GM18907 (cell line): ENCODE data around the gene TOP1.
A peak's percentile ranks its signal among the peaks of the same experiment; 100 is the strongest.

Experiments used
- ATAC-seq: cut with Tn5 transposase; IDR thresholded peaks from one replicate; pipeline ENCODE4 v1.9.1; 2021; ENCODE audit warnings: mild to moderate bottlenecking, moderate library complexity; ENCODE audit not compliant: unreplicated experiment

The TOP1 gene

DNA sequence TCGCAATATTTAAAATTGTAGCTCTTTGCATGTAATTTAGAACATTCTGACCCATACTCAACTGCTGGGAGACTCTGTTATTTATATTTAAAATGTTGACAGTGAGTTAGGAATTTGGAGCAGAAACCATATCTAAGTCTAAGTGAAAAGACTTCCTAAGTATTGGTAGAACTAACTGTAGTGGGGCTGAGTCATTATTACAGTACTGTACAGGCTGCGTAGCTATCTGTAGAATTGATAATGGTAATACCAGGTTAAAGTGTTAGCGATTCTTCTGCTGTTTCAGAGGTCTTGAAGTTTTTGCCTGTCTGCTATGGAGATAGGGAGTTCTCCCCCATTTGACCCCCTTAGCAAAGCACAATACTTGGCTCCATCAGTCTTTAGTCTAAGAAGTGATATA, 3.6 kb downstream of the TOP1 start:
- no peak for ATAC-seq

DNA sequence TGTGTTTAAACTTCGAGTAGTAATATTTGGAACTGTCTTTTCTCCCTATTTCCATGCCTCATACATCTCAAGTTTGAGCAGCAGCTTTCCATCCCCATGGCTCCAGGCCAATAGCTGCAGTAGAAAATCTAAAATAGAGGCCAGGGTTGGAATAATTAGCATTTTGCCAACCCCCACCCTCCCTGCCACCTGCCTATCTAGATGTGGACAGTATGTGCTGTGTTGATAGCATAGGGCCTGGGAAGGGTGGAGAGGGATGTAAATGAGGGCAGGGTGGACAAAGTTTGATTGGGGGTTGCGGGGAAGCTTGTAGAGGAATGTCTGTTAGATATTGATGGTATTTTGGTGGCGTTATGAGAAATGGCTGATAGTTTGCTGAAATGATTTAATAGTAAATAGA, 5.6 kb downstream of the TOP1 start:
- no peak for ATAC-seq

DNA sequence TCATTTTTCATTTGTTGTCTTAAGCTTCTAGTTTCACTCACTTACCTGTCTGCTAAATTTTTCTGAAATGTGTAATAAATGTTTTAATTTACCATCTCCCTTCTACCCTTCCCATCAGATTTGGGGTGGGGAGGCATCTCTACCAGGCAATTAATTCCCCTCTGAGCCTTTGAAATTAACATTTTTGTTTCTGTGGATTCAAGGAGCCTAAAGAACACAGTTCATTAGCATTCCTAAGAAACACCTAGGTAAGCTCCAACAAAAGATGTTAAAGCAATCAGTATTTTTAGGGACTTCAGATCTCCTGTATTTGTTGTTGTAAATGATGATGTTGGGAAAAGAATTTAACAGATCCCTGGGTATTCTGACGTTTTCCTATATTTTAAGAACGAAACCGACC, 6.6 kb downstream of the TOP1 start:
- no peak for ATAC-seq

DNA sequence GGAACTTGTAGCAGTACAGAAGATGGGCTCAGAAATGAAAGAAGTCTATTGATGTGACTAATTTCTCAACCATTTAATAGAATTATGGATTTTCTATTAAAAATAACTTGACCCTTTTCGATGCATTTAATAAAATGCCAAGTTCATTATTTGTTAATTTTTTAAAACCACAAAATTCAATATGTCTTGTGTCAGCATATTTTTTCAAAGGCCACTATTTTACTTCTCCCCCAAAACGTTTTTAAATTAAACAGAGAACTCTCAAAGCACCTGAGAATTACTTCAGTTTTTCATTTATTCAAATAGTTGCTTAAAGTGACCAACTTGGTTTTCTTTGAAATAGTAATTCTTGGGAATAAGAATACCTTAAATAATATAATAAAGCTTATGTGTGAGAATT, 8.6 kb downstream of the TOP1 start:
- ATAC-seq, result no peak

DNA sequence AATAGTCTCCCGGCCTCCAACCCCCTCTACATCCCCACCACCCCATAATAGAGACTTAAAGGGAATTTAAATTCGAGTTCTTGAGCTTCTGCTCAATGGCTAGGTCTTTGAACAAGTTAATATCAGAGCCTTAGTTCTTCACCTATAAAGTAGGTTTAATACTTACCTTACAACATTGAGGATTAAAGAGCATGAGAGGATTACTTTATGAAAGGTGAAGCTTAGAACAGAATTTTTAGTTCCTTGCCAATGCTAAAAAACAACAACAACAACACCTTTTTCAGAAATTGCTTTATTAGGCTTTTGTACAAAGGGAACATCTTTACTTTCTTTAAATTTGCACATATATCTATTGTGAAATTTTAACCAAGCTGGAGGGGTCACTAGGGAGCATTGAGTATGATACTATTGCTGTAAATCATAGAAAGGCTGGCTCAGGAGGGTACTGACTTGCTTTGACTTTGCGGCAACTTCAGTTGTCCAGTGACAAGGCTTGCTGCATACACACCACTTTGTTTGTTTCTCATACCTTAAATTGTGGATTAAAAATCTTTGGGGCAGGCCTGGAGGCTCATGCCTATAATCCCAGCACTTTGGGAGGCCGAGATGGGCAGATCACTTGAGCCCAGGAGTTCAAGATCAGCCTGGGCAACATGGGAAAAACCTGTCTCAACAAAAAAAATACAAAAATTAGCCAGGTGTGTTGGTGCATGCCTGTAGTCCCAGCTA, 9.7 kb downstream of the TOP1 start:
- ATAC-seq, result peak; percentile 12

DNA sequence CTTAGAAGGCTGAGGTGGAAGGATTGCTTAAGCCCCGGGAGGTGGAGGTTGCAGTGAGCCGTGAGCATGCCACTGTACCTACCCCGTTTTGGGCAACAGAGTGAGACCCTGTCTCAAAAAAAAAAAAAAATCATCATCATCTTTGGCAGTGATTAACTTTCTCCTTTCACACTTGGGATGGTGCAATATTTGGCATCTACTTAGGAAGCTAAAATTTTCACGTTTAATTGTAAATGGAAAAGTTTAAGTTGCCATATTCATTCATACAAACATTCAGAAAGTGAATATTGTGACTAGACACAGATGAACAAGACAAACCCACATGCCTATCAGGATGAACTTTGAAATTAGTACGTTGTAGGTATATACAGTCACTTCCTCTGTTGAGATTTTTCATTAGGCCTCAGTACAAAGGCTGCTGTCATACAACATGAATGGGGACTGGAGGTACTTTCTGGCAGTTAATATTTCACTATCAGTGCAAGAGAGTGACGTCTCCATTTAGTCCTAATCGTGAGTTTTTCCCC, 10.3 kb downstream of the TOP1 start:
- ATAC-seq, result peak; percentile 78

DNA sequence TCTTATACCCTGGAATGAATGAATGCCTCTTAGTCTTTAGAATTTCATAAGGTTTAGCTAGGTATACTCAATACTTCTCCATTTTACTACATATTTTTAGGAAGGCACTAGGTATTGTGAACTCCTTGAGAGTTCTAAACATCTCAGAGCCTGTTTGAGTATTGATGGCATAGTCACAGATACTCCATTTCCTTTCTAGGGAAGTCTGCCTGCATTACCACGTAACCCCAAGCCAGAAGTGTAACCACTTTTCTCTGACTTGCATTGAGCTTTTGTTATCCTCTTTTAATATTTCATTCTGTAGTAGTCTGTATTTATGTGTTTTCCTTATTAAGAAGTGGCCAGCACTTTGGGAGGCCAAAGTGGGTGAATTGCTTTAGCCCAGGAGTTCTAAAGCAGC, 12.2 kb downstream of the TOP1 start:
- ATAC-seq, result no peak

DNA sequence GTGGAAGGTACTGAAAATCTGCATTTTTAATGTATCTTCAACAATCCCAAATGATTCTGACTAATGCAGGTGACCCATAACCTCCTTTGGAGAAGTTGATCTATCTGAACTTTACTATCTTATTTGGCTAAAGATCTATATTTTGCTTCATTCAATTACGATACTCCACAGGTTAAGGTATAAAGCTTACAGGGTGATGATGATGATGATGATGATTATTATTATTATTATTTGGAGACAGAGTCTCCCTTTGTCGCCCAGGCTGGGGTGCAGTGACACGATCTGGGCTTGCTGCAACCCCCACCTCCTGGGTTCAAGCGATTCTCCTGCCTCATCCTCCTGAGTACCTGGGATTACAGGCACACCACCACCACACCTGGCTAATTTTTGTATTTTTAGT, 13.1 kb downstream of the TOP1 start:
- ATAC-seq, result no peak

DNA sequence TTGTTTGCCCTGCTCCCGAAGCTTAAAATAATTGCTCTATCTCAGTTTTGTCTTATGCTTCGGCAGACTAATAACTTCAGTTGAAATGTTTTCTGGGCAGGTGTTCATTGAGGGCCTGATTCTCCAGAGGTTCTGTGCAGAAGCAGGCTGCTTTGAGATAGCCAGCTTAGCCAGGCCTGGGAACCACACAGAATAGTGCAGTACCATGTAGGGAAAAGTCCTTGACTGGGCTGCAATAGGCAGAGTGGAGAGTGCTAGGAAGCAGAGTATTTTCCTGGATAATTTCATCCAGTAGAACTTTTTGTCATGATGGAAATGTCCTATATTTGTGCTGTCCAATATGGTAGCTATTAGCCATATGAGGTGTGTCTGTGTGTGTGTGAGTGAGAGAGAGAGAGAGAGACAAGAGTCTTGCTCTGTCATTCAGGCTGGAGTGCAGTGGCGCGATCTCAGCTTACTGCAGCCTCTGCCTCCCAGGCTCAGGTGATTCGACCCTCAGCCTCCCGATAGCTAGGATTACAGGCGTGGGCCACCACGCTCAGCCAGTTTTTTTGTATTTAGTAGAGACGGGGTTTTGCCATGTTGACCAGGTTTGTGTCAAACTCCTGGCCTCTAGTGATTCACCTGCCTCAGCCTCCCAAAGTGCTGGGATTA, 15.9 kb downstream of the TOP1 start:
- no peak for ATAC-seq

DNA sequence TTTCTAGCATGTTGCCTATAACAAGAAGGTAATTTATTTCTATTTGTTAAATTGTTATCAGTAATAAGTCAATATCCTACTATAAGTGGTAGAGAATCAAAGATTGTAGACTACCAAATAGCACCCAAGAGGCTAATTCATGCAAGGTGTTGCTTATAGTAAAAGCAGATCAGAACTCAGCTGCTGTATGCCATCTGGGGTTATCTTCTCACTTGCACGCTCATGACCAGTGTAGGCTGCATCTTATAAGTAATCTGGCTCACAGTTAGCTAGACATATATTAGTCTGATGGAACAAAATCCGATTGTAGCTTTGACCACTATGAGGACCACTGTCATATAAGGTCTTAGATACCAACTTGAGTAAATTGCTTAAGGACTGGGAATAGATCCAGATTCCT, 17.0 kb downstream of the TOP1 start:
- no peak for ATAC-seq

DNA sequence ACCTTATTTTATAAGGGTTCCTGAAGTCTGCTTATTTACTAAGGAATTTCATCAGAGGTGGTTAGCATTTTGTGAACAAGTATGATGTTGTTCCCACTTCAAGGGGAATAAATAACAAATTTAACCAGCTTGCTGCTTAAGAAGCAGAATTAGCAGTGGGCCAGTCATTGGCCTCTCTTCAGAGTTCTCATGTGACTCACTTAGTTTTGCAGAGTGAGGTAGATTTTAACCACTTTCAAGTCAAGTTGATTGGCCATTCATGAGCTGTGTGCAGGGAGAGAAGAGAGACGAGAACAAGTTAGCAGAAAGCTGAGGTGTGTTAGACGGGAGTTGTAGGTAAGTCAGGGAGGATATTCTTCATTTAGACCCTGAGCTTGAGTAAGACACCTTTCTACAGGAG, 18.1 kb downstream of the TOP1 start:
- no peak for ATAC-seq

DNA sequence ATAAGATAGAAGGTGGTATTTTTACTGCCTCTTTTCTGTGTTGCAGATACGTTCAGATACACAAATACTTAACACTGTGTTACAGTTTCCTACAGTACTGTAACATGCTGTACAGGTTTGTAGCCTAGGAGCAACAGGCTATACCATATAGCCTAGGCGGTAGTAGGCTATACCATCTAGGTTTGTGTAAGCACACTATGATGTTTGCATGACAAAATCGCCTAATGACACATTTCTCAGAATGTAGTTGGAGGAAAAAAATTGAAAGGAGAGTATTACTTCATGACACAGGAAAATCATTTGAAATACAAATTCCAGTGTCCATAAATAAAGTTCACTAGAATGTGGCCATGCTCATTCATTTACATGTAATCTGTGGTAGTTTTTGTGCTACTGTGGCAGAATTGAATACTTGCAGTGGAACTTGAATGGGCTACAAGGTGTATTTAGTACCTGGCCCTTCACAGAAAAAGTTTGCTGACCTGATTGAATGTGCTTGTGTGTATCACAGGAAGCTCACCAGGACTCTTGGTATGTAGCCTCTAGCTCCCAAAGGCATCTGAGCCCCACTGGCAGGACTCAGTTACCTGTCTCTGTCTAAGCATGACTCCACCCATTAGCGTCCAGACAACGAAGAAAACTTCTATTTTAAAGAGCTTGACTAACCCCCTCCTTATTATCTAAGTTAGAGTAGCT, 18.8 kb downstream of the TOP1 start:
- no peak for ATAC-seq

DNA sequence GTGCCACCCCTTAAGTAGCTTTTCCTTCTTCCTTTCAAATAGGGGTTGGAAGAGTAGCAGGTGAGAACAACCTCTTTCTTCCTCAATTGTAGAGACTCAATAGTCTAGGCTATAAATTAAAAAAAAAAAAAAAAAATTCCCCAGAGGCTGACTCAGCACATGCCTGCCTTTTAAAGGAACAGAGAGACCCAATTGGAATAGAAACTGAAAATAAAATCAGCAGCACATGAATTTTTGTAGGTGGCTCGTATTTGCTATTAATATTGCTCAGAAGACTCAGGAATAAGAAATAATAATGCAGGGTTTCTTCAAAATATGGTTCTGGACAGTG, 19.3 kb downstream of the TOP1 start:
- ATAC-seq, result no peak

DNA sequence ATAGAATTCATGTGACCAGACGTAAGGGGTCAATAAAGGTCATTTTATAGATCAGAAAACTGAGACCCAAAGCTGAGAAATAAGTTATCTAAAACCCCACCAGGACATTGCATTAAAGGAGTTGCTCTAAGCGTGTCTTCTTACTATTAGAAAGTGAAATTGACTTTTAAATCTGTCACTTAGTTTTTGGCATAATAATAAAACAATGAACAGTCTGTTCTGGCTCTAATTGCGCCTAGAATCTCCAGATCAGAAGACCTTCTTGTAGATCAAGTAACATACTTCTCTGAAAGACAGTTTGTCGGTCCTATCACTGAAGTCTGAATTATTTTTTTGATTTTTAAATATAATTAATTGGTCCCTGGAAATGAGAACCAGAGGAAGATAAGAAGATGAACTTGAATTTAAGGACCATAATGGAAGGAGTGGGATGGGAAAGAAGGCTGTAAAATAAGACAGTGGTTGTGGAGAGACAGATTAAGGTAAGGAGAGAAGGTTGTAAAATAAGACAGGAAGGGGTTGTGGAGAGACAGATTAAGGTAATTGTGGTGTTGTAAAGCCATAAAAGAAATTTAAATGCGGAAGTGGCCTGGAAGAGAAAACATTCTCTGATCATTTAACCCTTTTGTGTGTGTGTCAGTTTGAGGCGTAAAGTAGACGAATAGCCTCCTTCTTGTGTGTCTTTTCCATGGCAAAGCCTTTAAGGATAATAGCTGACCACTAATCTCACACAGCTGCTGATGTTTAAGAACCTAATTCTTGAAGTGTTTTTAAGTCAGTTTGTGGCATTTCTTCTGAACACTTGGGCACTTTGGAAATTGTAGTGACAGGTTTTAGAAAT, 20.1 kb downstream of the TOP1 start:
- ATAC-seq, result no peak

DNA sequence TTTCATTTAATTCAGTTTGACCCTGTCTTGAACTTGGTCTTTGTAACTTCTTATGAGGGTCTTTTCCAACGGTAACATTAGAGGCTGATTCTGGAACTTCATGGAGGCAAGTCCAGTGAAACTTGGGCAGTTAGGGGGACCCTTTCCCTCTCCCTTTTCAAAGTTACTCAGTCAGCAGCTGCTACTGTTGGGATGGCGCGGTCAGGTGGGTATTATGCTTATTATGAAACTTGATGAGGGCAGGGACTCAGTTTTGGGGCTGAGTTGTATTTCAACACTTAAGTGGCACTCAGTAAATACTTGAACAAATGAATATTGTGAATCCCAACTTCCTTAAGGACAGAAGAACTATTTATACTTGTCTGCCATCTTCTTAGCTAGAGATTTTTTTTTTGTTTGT, 20.8 kb downstream of the TOP1 start:
- no peak for ATAC-seq

DNA sequence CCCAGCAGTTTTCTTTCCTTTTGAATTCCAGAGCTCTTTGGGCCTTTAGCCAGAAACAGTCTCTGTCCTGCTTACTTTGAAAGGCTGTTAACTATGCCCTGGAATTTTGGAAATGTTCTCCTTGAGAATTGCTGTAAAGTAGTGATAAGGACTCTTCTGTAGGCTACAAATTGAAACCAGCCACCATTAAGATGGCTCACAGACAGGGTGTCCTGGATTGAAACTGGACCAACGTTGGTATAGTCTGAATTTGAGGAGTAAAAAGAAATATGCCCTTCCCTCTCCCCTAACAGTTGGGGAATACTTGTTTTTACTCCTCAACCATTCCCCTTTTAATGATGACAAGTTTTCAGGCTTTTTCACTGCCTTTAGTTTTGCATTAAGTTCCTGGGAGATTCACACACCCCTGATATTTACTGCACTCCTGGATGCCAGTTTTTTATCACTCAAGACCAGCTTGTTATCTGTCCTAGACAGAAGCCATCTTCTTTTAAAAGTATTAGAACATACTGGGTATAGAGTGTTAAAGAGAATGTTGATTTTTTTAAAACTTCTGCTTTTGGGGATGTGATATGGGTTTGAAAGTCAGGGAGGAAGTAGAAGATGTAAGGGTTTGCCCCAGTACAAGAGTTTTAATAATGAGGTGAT, 21.9 kb downstream of the TOP1 start:
- ATAC-seq, result no peak

DNA sequence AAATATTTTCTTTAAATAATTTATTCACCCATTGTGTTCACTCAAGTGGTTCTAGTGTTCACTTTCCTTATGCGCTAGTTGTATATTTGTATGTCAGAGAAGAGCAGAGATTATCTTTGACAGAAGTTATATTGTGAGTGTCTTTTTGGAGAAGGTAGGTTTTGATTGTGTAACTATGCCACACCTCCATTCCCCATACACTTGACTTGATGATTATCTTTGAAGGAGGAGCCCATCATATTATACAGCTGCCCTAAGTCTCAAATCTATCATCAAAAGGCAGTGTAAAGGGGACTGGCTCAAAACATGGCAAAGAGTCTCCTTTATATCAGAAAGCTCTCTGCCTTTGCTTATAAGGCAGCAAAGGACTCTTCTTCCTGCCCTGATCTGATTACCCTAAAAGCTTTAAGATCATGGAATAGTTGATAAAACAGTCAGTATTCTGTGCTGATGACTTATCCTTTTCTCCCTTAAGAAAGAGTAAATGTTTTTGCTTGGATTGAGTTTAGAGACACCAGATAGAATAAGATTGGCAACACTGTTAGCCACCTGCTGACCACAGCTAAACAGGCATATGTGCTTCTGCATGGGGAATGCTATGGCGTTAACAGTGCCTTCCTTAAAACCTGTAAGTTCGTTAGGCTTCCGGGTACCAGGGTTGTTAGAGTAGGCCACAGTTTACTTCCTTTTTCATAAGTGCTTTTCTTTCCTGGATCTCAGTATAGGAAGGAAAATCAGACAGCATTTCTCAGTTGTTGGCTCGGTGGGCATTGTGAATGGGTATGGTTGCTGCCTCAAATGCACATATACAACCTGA, 22.6 kb downstream of the TOP1 start:
- no peak for ATAC-seq

DNA sequence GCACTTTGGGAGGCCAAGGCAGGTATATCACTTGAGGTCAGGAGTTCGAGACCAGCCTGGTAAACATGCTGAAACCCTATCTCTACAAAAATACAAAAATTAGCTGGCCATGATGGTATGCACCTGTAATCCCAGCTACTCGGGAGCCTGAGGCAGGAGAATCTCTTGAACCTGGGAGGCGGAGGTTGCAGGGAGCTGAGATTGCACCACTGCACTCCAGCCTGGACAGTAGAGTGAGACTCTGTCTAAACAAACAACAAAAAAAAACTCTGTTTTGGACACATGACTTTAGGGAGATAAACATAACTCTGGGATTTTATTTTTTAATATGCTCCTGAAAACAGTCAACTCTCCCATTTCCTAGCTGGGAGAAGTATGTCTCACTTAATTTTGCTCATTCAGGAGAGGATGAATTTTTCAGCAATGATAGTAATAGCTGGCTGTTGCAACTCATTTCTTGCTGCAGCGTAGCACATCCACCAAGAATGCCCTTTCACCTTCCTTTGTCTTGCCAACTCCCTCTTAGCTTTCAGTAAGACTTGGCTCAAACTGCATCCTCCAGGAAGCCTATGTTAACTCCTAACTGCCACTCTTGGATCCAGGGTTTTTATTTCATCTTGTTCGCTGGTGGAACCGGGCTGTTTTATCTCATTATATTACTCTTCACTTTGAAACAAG, 24.3 kb downstream of the TOP1 start:
- no peak for ATAC-seq

DNA sequence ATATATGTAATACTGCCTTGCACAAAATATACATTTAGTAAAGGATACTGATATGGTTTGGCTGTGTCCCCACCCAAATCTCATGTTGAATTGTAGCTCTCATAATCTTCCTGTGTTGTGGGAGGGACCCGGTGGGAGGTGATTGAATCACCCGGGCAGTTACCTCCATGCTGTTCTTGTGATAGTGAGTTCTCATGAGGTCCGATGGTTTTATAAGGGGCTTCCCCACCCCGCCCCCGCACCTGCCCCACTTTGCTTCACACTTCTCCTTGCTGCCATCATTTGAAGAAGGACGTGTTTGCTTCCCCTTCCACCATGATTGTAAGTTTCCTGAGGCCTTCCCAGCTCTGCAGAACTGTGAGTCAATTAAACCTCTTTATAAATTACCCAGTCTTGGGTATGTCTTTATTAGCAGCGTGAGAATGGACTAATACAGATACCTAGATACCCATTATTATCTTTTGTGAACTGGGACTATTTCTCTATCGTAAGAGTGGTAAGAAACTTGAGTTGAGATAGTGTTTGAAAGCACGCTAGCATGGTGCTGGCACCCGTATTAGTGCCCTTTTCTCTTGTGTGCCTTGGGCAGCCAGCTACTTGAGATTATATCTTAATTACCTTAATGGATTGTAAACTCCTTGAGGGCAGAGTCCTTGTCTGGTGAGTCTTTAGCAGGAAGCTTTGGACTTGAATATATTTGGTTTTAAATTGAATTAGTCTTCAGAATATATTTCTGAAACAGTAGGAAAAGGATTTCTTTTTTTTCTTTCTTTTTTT, 25.6 kb downstream of the TOP1 start:
- ATAC-seq, result no peak
